Memory B cell (primary cell): ENCODE measurements around the gene GMDS.

Experiments used
- ATAC-seq: fragments of 150-1000 bp; cut with Tn5 transposase; 2 replicates; pipeline ENCODE4 v1.10.0; 2021; ENCODE audit warnings: low read depth, mild to moderate bottlenecking, moderate library complexity
- DNase-seq, 2 donors: peaks; one replicate each; pipeline ENCODE4 v3.0.0; 2022; ENCODE audit warnings: low spot score in 2 of 2
- H3K27ac Mint-ChIP-seq: one replicate; pipeline ENCODE4 v1.8.0; 2022; ENCODE audit warnings: mild to moderate bottlenecking, moderate library complexity, mixed read lengths
- H3K27me3 Mint-ChIP-seq: one replicate; pipeline ENCODE4 v1.8.0; 2022; ENCODE audit warnings: mixed read lengths
- H3K36me3 Mint-ChIP-seq: one replicate; pipeline ENCODE4 v1.8.0; 2022; ENCODE audit warnings: mild to moderate bottlenecking, mixed read lengths
- H3K4me1 Mint-ChIP-seq: one replicate; pipeline ENCODE4 v1.8.0; 2022; ENCODE audit warnings: mixed read lengths
- H3K4me3 Mint-ChIP-seq: one replicate; pipeline ENCODE4 v1.8.0; 2022; ENCODE audit warnings: mild to moderate bottlenecking, moderate library complexity, mixed read lengths
- H3K9me3 Mint-ChIP-seq: one replicate; pipeline ENCODE4 v1.8.0; 2022; ENCODE audit warnings: mixed read lengths

Gene GMDS

GRCh38 chr6:1986454-1987243, 258.8 kb downstream of the GMDS start:
- no peak for DNase-seq
- H3K27ac Mint-ChIP-seq, result no peak overlapping the region
- peaks cover 17% of the 10 kb centered on the region for H3K36me3 Mint-ChIP-seq
- H3K9me3 Mint-ChIP-seq, result peaks cover 14% of the 10 kb centered on the region
- H3K4me3 Mint-ChIP-seq, result no peak overlapping the region
- no peaks in the 10 kb centered on the region for H3K27me3 Mint-ChIP-seq
- peaks cover 1% of the 10 kb centered on the region for H3K4me1 Mint-ChIP-seq
- ATAC-seq, result no peak

DNA sequence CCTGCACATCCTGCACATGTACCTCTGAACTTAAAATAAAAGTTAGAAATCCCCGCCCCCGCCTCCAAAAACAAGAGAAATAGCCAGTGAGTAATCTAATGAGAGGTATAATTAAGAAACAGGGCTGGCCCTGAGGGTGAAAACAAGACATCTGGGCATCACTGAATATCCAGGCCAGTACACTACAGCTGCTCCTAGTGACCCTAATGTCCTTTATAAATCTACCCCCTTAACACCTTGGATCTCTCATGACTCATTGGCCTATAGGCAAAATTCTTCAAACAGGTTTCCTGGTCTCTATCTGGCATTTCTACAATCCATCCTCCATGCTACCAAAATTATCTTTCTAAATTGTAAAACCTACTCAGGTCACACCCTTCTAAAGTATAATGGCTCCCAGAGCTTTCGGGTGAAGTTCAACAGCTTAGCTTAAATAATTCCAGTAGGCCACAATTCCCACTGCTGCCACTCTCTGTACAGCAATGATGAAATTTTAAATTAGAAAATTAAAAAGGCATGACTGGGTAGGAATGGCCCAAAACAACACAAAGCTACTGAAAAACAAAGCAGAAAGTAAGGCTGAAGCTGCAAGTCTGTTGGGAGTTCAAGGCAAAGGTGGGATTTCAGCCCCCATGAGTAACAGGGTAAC, 260.9 kb downstream of the GMDS start:
- Mint-ChIP-seq H3K27me3 (no peaks in the 10 kb centered on the region), H3K27ac (no peak overlapping the region), H3K4me1 (no peaks in the 10 kb centered on the region), H3K36me3 (peaks cover 32% of the 10 kb centered on the region), H3K9me3 (peaks cover 22% of the 10 kb centered on the region), H3K4me3 (no peak overlapping the region)
- ATAC-seq (no peak), DNase-seq (no peak)

GRCh38 chr6:1983850-1984249, 261.6 kb downstream of the GMDS start:
- H3K27me3 Mint-ChIP-seq, result no peaks in the 10 kb centered on the region
- no peaks in the 10 kb centered on the region for H3K4me1 Mint-ChIP-seq
- peaks cover 36% of the 10 kb centered on the region for H3K36me3 Mint-ChIP-seq
- DNase-seq (no peak), ATAC-seq (no peak)
- H3K27ac Mint-ChIP-seq, result no peak overlapping the region
- no peak overlapping the region for H3K4me3 Mint-ChIP-seq
- H3K9me3 Mint-ChIP-seq, result peaks cover 26% of the 10 kb centered on the region

DNA sequence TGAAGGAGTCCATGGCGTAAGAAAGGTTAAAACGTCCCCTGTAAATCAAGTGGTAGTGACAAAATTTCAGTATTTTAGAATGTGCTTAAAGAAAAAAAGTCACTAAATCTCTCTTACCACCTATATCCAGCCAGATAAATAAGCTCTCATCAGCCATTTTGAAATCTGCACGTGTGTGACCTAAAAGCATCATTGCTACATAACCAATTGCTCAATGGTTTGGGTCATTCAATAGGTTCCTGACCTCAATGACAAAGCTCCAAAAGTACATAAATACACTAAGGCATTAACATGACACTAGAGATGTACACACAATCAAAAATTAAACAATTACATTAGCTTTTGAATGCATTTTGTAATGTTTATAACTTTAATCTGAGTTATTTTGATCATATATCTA, 272.4 kb downstream of the GMDS start:
- no peak overlapping the region for H3K27ac Mint-ChIP-seq
- DNase-seq, result no peak
- H3K9me3 Mint-ChIP-seq, result no peaks in the 10 kb centered on the region
- peaks cover 4% of the 10 kb centered on the region for H3K36me3 Mint-ChIP-seq
- no peak overlapping the region for H3K4me3 Mint-ChIP-seq
- ATAC-seq, result no peak
- peaks cover 7% of the 10 kb centered on the region for H3K4me1 Mint-ChIP-seq
- H3K27me3 Mint-ChIP-seq, result no peaks in the 10 kb centered on the region

DNA sequence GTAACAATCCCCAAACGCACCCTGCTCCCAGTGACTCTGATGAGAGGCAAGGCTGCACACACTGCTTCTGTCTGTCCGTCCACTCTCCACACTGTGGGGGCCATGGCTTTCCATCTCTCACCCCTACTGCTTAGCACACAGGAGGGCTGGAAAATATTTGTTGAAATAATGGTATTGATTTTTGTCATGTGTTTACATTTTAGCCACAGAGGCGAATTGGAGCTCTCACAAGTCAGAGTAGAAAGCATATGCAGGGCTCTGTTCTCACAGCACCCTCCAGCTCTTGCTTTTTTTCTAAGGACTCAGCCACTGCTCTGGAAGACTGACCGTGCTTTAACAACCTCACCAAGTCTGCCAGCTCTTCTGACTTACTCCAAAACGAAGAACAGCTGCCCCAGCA, 273.8 kb downstream of the GMDS start:
- H3K9me3 Mint-ChIP-seq, result no peaks in the 10 kb centered on the region
- H3K4me3 Mint-ChIP-seq, result no peak overlapping the region
- no peak overlapping the region for H3K27ac Mint-ChIP-seq
- no peak for DNase-seq
- H3K36me3 Mint-ChIP-seq, result peaks cover 3% of the 10 kb centered on the region
- peaks cover 7% of the 10 kb centered on the region for H3K4me1 Mint-ChIP-seq
- ATAC-seq, result no peak
- no peaks in the 10 kb centered on the region for H3K27me3 Mint-ChIP-seq

- ATAC-seq (no peak), DNase-seq (no peak)
- Mint-ChIP-seq H3K4me1 (peaks cover 7% of the 10 kb centered on the region), H3K9me3 (peaks cover under 1% of the 10 kb centered on the region), H3K27ac (no peak overlapping the region), H3K36me3 (peaks cover 10% of the 10 kb centered on the region), H3K4me3 (no peak overlapping the region), H3K27me3 (no peaks in the 10 kb centered on the region)
Measured at GRCh38 chr6:1970151-1970561, 275.2 kb downstream of the GMDS start.

DNA sequence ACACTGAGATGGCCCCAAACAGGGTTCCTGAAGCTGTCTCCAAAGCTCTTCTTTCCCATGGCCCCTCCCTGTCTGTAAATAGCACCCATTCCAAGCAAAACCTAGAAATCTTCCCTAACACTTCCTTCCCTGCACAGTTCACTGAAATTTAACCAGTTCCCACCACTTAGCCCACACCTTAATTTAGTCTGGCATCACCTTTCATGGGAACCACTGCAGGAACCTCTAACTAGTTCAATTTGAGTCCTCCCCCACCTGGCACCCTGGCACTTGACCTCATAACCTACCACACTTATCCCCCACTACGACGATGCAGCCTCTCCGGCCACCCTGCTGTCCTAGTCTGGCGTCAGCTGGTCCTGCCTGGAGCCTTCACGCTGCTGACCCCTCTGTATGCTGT, 278.7 kb downstream of the GMDS start:
- DNase-seq (no peak), ATAC-seq (no peak)
- H3K27me3 Mint-ChIP-seq, result no peaks in the 10 kb centered on the region
- H3K4me3 Mint-ChIP-seq, result no peak overlapping the region
- H3K4me1 Mint-ChIP-seq, result no peaks in the 10 kb centered on the region
- peaks cover 10% of the 10 kb centered on the region for H3K36me3 Mint-ChIP-seq
- H3K27ac Mint-ChIP-seq, result no peak overlapping the region
- H3K9me3 Mint-ChIP-seq, result peaks cover 3% of the 10 kb centered on the region

GRCh38 chr6:1965596-1966224, 279.7 kb downstream of the GMDS start:
- H3K4me3 Mint-ChIP-seq, result no peak overlapping the region
- H3K27me3 Mint-ChIP-seq, result no peaks in the 10 kb centered on the region
- peaks cover 11% of the 10 kb centered on the region for H3K36me3 Mint-ChIP-seq
- ATAC-seq (no peak), DNase-seq (no peak)
- H3K27ac Mint-ChIP-seq, result no peak overlapping the region
- peaks cover 3% of the 10 kb centered on the region for H3K9me3 Mint-ChIP-seq
- no peaks in the 10 kb centered on the region for H3K4me1 Mint-ChIP-seq

DNA sequence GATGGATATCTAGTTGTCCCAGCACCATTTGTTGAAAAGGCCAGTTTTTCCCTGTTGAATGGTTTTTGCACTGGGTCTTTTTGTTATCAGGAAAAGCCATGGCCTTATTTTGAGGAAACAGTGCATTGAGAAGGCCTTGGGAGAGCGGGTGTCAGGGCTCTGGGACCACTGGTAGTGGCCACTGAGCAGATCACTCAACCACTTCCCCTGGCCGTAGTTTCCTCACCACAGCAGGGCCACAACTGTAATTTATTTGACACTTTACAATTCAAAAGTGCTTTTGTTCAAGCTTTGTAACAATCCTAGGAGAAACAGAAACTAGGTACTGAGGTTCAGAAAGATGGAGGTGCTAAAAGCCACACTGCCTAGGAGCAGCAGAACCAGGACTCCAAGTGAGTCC, 281.8 kb downstream of the GMDS start:
- Mint-ChIP-seq H3K9me3 (peaks cover 3% of the 10 kb centered on the region), H3K4me1 (no peaks in the 10 kb centered on the region), H3K36me3 (peaks cover 20% of the 10 kb centered on the region), H3K27me3 (no peaks in the 10 kb centered on the region), H3K27ac (no peak overlapping the region), H3K4me3 (no peak overlapping the region)
- DNase-seq, result no peak
- ATAC-seq, result no peak

- H3K9me3 Mint-ChIP-seq, result peaks cover 3% of the 10 kb centered on the region
- ATAC-seq, result no peak
- peak overlapping the region; percentile 53 for H3K27ac Mint-ChIP-seq
- H3K4me3 Mint-ChIP-seq, result no peak overlapping the region
- no peaks in the 10 kb centered on the region for H3K27me3 Mint-ChIP-seq
- no peak for DNase-seq
- no peaks in the 10 kb centered on the region for H3K4me1 Mint-ChIP-seq
- H3K36me3 Mint-ChIP-seq, result peaks cover 20% of the 10 kb centered on the region
Measured at GRCh38 chr6:1962201-1962600, 283.2 kb downstream of the GMDS start.

GRCh38 chr6:1960486-1961142, 284.8 kb downstream of the GMDS start:
- no peak for ATAC-seq
- Mint-ChIP-seq H3K27ac (no peak overlapping the region), H3K9me3 (peaks cover 3% of the 10 kb centered on the region), H3K36me3 (peaks cover 13% of the 10 kb centered on the region), H3K4me3 (no peak overlapping the region), H3K4me1 (no peaks in the 10 kb centered on the region), H3K27me3 (no peaks in the 10 kb centered on the region)
- no peak for DNase-seq

DNA sequence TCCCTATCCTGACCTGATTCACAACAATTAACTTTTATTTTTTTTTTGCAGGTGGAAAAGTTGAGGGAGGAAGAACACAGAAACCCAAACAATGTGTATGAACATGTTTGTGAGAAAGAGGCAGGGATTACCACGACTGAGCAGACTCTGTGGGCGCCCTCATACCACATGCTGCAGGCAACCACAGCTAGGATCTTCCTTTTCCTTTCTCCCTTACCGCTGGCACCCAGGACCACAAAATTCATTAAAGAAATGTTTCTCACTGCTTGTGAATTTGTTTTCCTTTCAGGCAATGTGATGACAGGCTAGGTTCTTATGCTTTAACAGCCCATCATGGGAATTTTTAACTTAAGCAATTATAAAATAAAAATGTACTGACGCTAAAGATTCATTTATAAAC, 287.1 kb downstream of the GMDS start:
- no peak for ATAC-seq
- H3K27me3 Mint-ChIP-seq, result no peaks in the 10 kb centered on the region
- no peaks in the 10 kb centered on the region for H3K9me3 Mint-ChIP-seq
- H3K36me3 Mint-ChIP-seq, result peaks cover 9% of the 10 kb centered on the region
- H3K27ac Mint-ChIP-seq, result no peak overlapping the region
- H3K4me1 Mint-ChIP-seq, result no peaks in the 10 kb centered on the region
- DNase-seq, result no peak
- no peak overlapping the region for H3K4me3 Mint-ChIP-seq

- no peak for ATAC-seq
- Mint-ChIP-seq H3K36me3 (peaks cover 9% of the 10 kb centered on the region), H3K27ac (no peak overlapping the region), H3K4me3 (no peak overlapping the region), H3K9me3 (no peaks in the 10 kb centered on the region), H3K4me1 (no peaks in the 10 kb centered on the region), H3K27me3 (no peaks in the 10 kb centered on the region)
- no peak for DNase-seq
Measured at GRCh38 chr6:1957746-1958145, 287.7 kb downstream of the GMDS start.

DNA sequence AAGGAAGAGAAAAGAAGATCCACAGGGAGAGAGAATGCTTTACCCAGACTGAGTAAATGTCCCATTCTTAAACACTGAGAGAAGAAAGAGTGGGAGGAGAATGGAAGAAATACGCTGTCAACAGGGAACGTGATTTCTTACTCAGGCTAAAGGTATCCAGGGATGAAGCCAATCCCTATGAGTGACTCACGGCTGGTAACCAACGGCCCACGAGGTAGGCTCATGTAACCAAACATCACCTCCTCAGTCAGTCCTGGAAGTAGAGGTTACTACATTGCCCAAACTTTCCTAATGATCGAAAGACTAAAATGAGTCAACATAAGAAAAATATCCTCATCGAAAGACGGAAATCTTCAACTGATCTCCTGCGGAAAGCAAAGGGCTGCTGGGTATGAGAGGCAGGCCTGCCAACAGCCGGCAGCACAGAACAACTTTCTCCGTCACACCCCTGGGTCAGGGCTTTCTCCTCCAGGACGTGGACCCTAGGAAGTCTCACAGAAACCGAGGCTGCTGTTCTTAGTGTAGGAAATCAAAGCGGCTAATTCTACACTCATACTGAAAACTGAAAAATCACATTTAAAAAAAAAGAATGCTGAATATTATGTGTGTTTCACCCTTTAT, 292.6 kb downstream of the GMDS start:
- H3K27ac Mint-ChIP-seq, result no peak overlapping the region
- H3K4me1 Mint-ChIP-seq, result no peaks in the 10 kb centered on the region

More for the DNA sequence above, 292.6 kb downstream of the GMDS start:
- Mint-ChIP-seq H3K27me3 (no peaks in the 10 kb centered on the region), H3K4me3 (no peak overlapping the region), H3K36me3 (peaks cover 9% of the 10 kb centered on the region), H3K9me3 (no peaks in the 10 kb centered on the region)
- ATAC-seq (no peak), DNase-seq (no peak)
